NK-92 treated with Interleukin-12 subunit alpha and Interleukin-12 subunit beta, amount 100 ng/mL, for 24 hours (cell line): ENCODE measurements around the gene DNLZ.

ENCODE experiments used
- DNase-seq: peaks from one replicate; lab custom pipeline; 2025; lab: John Stamatoyannopoulos, UW

DNLZ gene

GRCh38 chr9:136396219-136396515 is 32.6 kb upstream of the DNLZ start:
- no peak for DNase-seq

- no peak for DNase-seq
Measured at GRCh38 chr9:136395345-136396218, 32.0 kb upstream of the DNLZ start.

GRCh38 chr9:136395020-136395340 is 31.4 kb upstream of the DNLZ start:
- DNase-seq: no peak

GRCh38 chr9:136394312-136395019 is 30.9 kb upstream of the DNLZ start:
- no peak for DNase-seq

GRCh38 chr9:136393531-136393930 is 30.0 kb upstream of the DNLZ start:
- no peak for DNase-seq

GRCh38 chr9:136392538-136393449 is 29.2 kb upstream of the DNLZ start:
- DNase-seq: no peak

- no peak for DNase-seq
Measured at GRCh38 chr9:136391737-136392537, 28.4 kb upstream of the DNLZ start.

GRCh38 chr9:136389396-136389795 is 25.9 kb upstream of the DNLZ start:
- no peak for DNase-seq

GRCh38 chr9:136387217-136387616 is 23.7 kb upstream of the DNLZ start:
- DNase-seq: no peak

- DNase-seq: no peak
Measured at GRCh38 chr9:136386018-136386417, 22.5 kb upstream of the DNLZ start.

- no peak for DNase-seq
Measured at GRCh38 chr9:136385015-136385414, 21.5 kb upstream of the DNLZ start.

- DNase-seq: no peak
Measured at GRCh38 chr9:136383436-136383835, 19.9 kb upstream of the DNLZ start.

GRCh38 chr9:136381966-136382513 is 18.5 kb upstream of the DNLZ start:
- no peak for DNase-seq

GRCh38 chr9:136381311-136381710 is 17.8 kb upstream of the DNLZ start:
- DNase-seq: no peak

- no peak for DNase-seq
Measured at GRCh38 chr9:136380381-136380780, 16.8 kb upstream of the DNLZ start.

GRCh38 chr9:136379891-136380290 is 16.3 kb upstream of the DNLZ start:
- DNase-seq: no peak

- no peak for DNase-seq
Measured at GRCh38 chr9:136379401-136379800, 15.9 kb upstream of the DNLZ start.

- no peak for DNase-seq
Measured at GRCh38 chr9:136379003-136379287, 15.4 kb upstream of the DNLZ start.

- no peak for DNase-seq
Measured at GRCh38 chr9:136378170-136379002, 14.8 kb upstream of the DNLZ start.

- no peak for DNase-seq
Measured at GRCh38 chr9:136377341-136378169, 14.0 kb upstream of the DNLZ start.
